ENCODE measurements around the gene HHAT.
"Not testable (repeated sequence)": the region's sequence is repeated elsewhere in the genome, so short reads cannot be mapped to it uniquely, and the experiment has no call there.

The HHAT gene

DNA sequence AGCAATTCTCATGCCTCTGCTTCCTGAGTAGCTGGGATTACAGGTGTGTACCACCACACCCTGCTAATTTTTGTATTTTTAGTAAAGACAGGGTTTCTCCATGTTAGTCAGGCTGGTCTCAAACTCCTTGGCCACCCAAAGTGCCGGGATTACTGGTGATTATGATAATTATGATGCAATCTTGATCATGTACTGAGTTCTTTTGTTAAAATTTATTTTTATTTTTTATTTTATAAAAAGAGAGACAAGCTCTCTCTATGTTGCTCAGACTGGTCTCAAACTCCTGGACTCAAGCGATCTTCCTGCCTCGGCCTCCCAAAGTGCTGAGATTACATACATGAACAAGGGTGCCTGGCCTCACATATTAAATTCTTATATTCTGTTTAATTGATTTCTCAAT, 25.6 kb downstream of the HHAT start:
- not testable (repeated sequence) for DNase-seq (ENCODE audit: low spot score in 2 of 2); H3K27me3 Mint-ChIP-seq; H3K4me3 Mint-ChIP-seq; H3K9me3 Mint-ChIP-seq; H3K27ac Mint-ChIP-seq; H3K4me1 Mint-ChIP-seq; ATAC-seq (ENCODE audit: low read depth)
- peaks cover 21% of the 10 kb centered on the region for H3K36me3 Mint-ChIP-seq

- Mint-ChIP-seq H3K27me3 (no peaks in the 10 kb centered on the region), H3K9me3 (no peaks in the 10 kb centered on the region), H3K4me1 (peaks cover 2% of the 10 kb centered on the region), H3K4me3 (no peak overlapping the region), H3K36me3 (peaks cover 17% of the 10 kb centered on the region), H3K27ac (no peak overlapping the region)
- DNase-seq (ENCODE audit: low spot score in 2 of 2): no peak
- no peak for ATAC-seq (ENCODE audit: low read depth)
These were observed 29.9 kb downstream of the HHAT start for GRCh38 chr1:210358626-210359025.

GRCh38 chr1:210359255-210359654, 30.6 kb downstream of the HHAT start:
- no peak for ATAC-seq (ENCODE audit: low read depth)
- no peaks in the 10 kb centered on the region for H3K9me3 Mint-ChIP-seq
- no peaks in the 10 kb centered on the region for H3K4me1 Mint-ChIP-seq
- DNase-seq (ENCODE audit: low spot score in 2 of 2): no peak
- no peak overlapping the region for H3K4me3 Mint-ChIP-seq
- H3K27me3 Mint-ChIP-seq: no peaks in the 10 kb centered on the region
- no peak overlapping the region for H3K27ac Mint-ChIP-seq
- H3K36me3 Mint-ChIP-seq: peaks cover 15% of the 10 kb centered on the region

GRCh38 chr1:210360852-210361477, 32.3 kb downstream of the HHAT start:
- Mint-ChIP-seq H3K9me3 (no peaks in the 10 kb centered on the region), H3K27ac (no peak overlapping the region), H3K36me3 (peaks cover 18% of the 10 kb centered on the region), H3K4me1 (no peaks in the 10 kb centered on the region), H3K4me3 (no peak overlapping the region), H3K27me3 (no peaks in the 10 kb centered on the region)
- peak; percentile 48 for ATAC-seq (ENCODE audit: low read depth)
- no peak for DNase-seq (ENCODE audit: low spot score in 2 of 2)

- Mint-ChIP-seq H3K36me3 (peaks cover 19% of the 10 kb centered on the region), H3K9me3 (no peaks in the 10 kb centered on the region), H3K4me1 (no peaks in the 10 kb centered on the region), H3K4me3 (no peak overlapping the region), H3K27me3 (no peaks in the 10 kb centered on the region), H3K27ac (no peak overlapping the region)
- DNase-seq (ENCODE audit: low spot score in 2 of 2) (no peak), ATAC-seq (ENCODE audit: low read depth) (no peak)
These were observed 33.0 kb downstream of the HHAT start for GRCh38 chr1:210361665-210362064.

GRCh38 chr1:210362526-210362925, 33.8 kb downstream of the HHAT start:
- DNase-seq (ENCODE audit: low spot score in 2 of 2) (no peak), ATAC-seq (ENCODE audit: low read depth) (no peak)
- H3K27me3 Mint-ChIP-seq: no peaks in the 10 kb centered on the region
- no peaks in the 10 kb centered on the region for H3K4me1 Mint-ChIP-seq
- H3K4me3 Mint-ChIP-seq: no peak overlapping the region
- peaks cover 21% of the 10 kb centered on the region for H3K36me3 Mint-ChIP-seq
- H3K9me3 Mint-ChIP-seq: no peaks in the 10 kb centered on the region
- H3K27ac Mint-ChIP-seq: no peak overlapping the region

GRCh38 chr1:210363119-210363518, 34.4 kb downstream of the HHAT start:
- H3K27ac Mint-ChIP-seq: no peak overlapping the region
- H3K4me3 Mint-ChIP-seq: no peak overlapping the region
- H3K4me1 Mint-ChIP-seq: no peaks in the 10 kb centered on the region
- H3K9me3 Mint-ChIP-seq: no peaks in the 10 kb centered on the region
- H3K36me3 Mint-ChIP-seq: peaks cover 19% of the 10 kb centered on the region
- DNase-seq (ENCODE audit: low spot score in 2 of 2) (no peak), ATAC-seq (ENCODE audit: low read depth) (no peak)
- H3K27me3 Mint-ChIP-seq: no peaks in the 10 kb centered on the region

- H3K4me3 Mint-ChIP-seq: no peak overlapping the region
- no peaks in the 10 kb centered on the region for H3K4me1 Mint-ChIP-seq
- peaks cover 23% of the 10 kb centered on the region for H3K36me3 Mint-ChIP-seq
- no peak overlapping the region for H3K27ac Mint-ChIP-seq
- H3K9me3 Mint-ChIP-seq: no peaks in the 10 kb centered on the region
- DNase-seq (ENCODE audit: low spot score in 2 of 2) (no peak), ATAC-seq (ENCODE audit: low read depth) (no peak)
- H3K27me3 Mint-ChIP-seq: no peaks in the 10 kb centered on the region
These were observed 35.8 kb downstream of the HHAT start for GRCh38 chr1:210364479-210364878.

DNA sequence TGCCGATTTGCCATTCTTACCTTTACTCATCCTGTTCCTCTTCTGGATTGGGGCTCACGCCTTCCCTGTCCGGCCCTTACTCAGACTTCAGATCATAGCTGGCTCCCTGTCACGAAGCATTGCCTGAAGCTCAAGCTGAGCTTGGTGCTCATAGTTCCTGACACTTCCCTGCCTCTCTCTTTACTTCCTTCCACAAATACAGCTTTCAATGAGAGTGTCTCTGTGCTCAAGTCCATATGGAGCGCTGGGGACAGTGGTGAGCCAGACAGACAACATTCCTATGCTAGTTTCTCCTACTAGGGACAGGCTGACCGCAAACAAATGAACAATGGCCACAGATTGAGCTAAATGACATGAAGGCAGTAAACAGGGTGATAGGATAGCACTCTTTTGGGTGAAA, 38.1 kb downstream of the HHAT start:
- ATAC-seq (ENCODE audit: low read depth): no peak
- Mint-ChIP-seq H3K4me3 (no peak overlapping the region), H3K27me3 (no peaks in the 10 kb centered on the region), H3K27ac (no peak overlapping the region), H3K9me3 (no peaks in the 10 kb centered on the region), H3K4me1 (no peaks in the 10 kb centered on the region), H3K36me3 (peaks cover 27% of the 10 kb centered on the region)
- no peak for DNase-seq (ENCODE audit: low spot score in 2 of 2)

DNA sequence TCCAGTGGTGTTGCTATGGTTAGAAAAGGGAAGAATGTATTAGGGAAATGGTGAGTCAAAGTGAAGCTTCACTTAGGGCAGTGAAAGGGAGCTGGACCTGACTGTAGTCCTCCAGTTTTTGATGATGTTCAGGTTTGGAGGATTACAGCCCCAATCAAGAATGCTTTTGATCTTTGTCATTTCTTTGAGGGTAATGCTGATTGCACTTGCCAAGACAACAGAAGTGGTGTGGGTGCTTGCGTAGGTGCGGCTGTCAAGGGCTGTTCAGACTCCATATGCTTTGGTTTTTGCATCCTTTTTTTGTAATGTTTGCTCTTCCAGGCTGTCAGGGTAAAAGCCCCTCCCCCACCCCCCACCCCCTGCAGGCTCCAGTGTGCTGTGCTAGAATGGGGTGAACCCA, 38.9 kb downstream of the HHAT start:
- H3K27ac Mint-ChIP-seq: no peak overlapping the region
- no peak overlapping the region for H3K4me3 Mint-ChIP-seq
- DNase-seq (ENCODE audit: low spot score in 2 of 2) (no peak), ATAC-seq (ENCODE audit: low read depth) (no peak)
- no peaks in the 10 kb centered on the region for H3K9me3 Mint-ChIP-seq
- no peaks in the 10 kb centered on the region for H3K27me3 Mint-ChIP-seq
- H3K4me1 Mint-ChIP-seq: no peaks in the 10 kb centered on the region
- peaks cover 27% of the 10 kb centered on the region for H3K36me3 Mint-ChIP-seq

DNA sequence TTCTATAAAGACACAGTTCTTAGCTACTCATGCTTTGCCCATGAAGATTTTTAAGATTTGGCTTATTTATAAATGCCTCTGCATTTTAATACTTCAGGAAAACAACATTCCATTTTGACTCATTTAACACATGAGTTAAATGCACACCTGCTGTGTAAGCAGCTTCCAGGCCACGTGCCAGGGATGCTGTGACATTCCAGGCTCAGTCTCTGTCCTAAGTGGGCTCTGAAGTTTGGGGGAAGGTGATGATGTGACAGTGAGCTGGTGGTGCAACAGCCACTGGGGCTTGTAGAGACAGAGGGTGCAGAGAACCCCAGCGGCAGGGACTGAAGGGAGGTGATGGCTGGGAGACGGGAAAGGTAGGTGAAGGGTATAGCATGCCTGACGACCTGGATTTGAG, 40.7 kb downstream of the HHAT start:
- no peak overlapping the region for H3K27ac Mint-ChIP-seq
- no peaks in the 10 kb centered on the region for H3K9me3 Mint-ChIP-seq
- DNase-seq (ENCODE audit: low spot score in 2 of 2): no peak
- H3K4me3 Mint-ChIP-seq: no peak overlapping the region
- ATAC-seq (ENCODE audit: low read depth): no peak
- no peaks in the 10 kb centered on the region for H3K27me3 Mint-ChIP-seq
- peaks cover 3% of the 10 kb centered on the region for H3K4me1 Mint-ChIP-seq
- H3K36me3 Mint-ChIP-seq: peaks cover 19% of the 10 kb centered on the region

- H3K9me3 Mint-ChIP-seq: no peaks in the 10 kb centered on the region
- H3K36me3 Mint-ChIP-seq: peaks cover 13% of the 10 kb centered on the region
- H3K27ac Mint-ChIP-seq: no peak overlapping the region
- H3K4me1 Mint-ChIP-seq: peaks cover 3% of the 10 kb centered on the region
- ATAC-seq (ENCODE audit: low read depth) (no peak), DNase-seq (ENCODE audit: low spot score in 2 of 2) (no peak)
- H3K4me3 Mint-ChIP-seq: no peak overlapping the region
- no peaks in the 10 kb centered on the region for H3K27me3 Mint-ChIP-seq
These were observed 43.2 kb downstream of the HHAT start for GRCh38 chr1:210371916-210372315.

GRCh38 chr1:210372491-210372890, 43.8 kb downstream of the HHAT start:
- H3K27ac Mint-ChIP-seq: peak overlapping the region; percentile 25
- ATAC-seq (ENCODE audit: low read depth): no peak
- no peak overlapping the region for H3K4me3 Mint-ChIP-seq
- H3K9me3 Mint-ChIP-seq: no peaks in the 10 kb centered on the region
- H3K27me3 Mint-ChIP-seq: no peaks in the 10 kb centered on the region
- H3K4me1 Mint-ChIP-seq: peaks cover 3% of the 10 kb centered on the region
- DNase-seq (ENCODE audit: low spot score in 2 of 2): no peak
- H3K36me3 Mint-ChIP-seq: peaks cover 8% of the 10 kb centered on the region

GRCh38 chr1:210372931-210373627, 44.4 kb downstream of the HHAT start:
- ATAC-seq (ENCODE audit: low read depth): no peak
- Mint-ChIP-seq H3K27ac (peak overlapping the region; percentile 8), H3K9me3 (no peaks in the 10 kb centered on the region), H3K4me1 (peaks cover 3% of the 10 kb centered on the region), H3K4me3 (no peak overlapping the region), H3K36me3 (peaks cover 8% of the 10 kb centered on the region), H3K27me3 (no peaks in the 10 kb centered on the region)
- DNase-seq (ENCODE audit: low spot score in 2 of 2): no peak

DNA sequence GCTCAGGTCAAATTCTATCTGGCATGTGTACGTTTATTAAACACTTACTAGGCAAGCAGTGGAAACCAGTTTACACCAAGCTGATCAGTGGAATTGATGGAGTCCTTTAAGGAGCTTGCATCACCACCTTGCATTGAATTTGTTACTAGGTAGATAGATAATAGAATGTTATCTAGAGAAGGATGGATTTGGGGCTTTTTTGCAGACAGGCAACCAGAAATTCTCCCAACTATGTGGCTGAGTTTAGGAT, 44.9 kb downstream of the HHAT start:
- H3K9me3 Mint-ChIP-seq: no peaks in the 10 kb centered on the region
- H3K27me3 Mint-ChIP-seq: no peaks in the 10 kb centered on the region
- peaks cover 8% of the 10 kb centered on the region for H3K36me3 Mint-ChIP-seq
- DNase-seq (ENCODE audit: low spot score in 2 of 2): no peak
- peaks cover 3% of the 10 kb centered on the region for H3K4me1 Mint-ChIP-seq
- H3K4me3 Mint-ChIP-seq: no peak overlapping the region
- peak overlapping the region; percentile 8 for H3K27ac Mint-ChIP-seq
- no peak for ATAC-seq (ENCODE audit: low read depth)

Data from memory B cell (primary cell).